Measurements from ENCODE around the gene RAB28. TPM values are rescaled to one million over a fixed set of nuclear protein-coding genes. Genes with fewer than 3 reads are reported as not detected.

Gene RAB28
- total RNA-seq, 1 donor from 2014 or later, result 20.8 TPM

GRCh38 chr4:13515268-13515667 lies 31.1 kb upstream of the RAB28 start:
- ATAC-seq (no peak), DNase-seq (no peak)
- intact Hi-C loops (cut with micrococcal nuclease), result no loop called here

DNA sequence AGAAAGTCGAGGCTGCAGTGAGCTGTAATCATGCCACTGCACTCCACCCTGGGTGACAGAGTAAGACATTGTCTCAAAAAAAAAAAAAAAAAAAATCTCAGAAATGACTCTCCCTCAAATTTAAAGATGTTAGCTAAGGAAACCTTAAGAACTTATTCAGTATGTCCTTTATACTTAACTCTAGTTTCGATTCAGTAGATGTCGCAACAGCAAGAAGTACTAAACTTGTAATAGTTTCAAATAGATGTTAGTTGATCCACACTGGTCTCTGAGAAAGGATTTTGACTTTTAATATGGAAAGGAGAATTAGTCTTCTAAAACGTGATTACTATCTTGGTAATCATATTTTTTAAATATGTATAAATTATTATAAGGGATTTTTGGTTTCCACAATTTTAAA lies 30.6 kb upstream of the RAB28 start:
- intact Hi-C loops (cut with micrococcal nuclease), result no loop called here
- ATAC-seq, result no peak
- DNase-seq, result no peak

DNA sequence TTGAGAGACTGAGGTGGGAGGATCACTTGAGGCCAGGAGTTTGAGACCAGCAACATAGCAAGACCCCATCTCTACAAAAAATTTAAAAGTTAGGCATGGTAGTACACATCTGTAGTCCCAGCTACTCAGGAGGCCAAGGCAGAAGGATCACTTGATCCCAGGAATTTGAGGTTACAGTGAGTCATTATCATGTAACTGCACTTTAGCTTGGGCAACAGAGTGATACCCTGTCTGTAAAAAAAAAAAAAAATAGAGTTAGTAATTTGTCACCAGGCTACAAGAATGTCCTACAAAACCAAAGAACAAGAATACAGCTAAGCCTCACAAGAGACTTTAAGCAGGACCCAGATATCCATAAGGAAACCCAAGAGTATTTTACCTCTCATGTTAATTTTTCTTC lies 27.0 kb upstream of the RAB28 start:
- DNase-seq (no peak), ATAC-seq (no peak)
- intact Hi-C loops (cut with micrococcal nuclease), result no loop called here

DNA sequence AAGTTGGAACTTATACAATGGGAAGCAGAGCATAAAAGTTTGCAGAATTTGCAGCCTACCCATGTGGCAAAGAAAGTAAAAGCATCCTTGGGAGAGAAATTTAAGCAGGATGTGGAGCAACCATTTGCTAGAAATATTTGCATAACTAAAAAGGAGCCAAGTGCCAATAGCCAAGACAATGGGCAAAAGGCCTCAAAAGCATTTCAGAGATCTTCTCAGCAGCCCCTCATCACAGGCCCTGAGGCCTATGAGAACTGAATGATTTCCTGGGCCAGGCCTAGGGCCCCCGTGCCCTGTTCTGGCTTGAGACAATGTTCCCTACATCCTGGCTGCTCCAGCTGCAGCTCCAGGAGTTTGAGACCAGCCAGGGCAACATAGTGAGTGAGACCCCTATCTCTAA lies 25.3 kb upstream of the RAB28 start:
- intact Hi-C loops (cut with micrococcal nuclease), result no loop called here
- ATAC-seq, result no peak
- no peak for DNase-seq

DNA sequence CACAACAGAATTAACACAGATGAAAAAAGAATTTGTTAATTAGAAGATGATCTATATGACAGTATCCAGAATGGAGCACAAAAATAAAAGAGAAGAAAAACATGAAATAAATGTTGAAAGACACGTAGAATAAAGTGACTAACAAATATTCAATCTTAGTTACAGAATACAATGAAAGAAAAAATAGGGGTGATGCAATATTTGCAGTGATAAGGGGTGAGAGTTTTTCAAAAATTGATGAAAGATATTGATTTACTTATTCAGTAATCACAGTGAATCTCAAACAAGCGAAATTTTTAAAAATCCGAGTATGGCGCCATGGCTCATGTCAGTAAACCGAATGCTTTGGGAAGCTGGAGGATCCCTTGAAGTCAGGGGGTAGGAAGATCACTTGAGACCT lies 20.2 kb upstream of the RAB28 start:
- no peak for DNase-seq
- ATAC-seq, result no peak
- intact Hi-C loops (cut with micrococcal nuclease), result no loop called here

GRCh38 chr4:13498469-13498868 lies 14.3 kb upstream of the RAB28 start:
- DNase-seq, result no peak
- intact Hi-C loops (cut with micrococcal nuclease), result no loop called here
- no peak for ATAC-seq

DNA sequence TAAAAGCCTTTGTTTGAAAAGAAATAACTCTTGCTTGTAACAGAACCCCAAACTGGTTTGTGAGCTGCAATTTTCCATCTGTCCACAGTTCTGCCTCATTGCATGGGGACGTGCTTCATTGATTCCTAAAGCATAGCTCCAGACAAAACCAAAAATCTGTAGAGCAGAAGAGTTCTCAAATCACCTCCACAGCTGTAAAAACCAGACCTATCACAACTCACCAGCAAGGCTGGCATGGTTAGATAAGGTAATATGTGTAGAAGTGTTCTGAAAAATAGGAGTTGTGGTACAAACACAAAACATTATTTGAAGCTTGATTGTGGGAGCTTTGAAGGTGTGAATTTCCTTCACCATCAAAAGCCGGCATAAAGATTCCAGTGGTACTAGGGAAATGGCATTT lies 12.5 kb upstream of the RAB28 start:
- ATAC-seq (no peak), DNase-seq (no peak)
- intact Hi-C loops (cut with micrococcal nuclease), result no loop called here

DNA sequence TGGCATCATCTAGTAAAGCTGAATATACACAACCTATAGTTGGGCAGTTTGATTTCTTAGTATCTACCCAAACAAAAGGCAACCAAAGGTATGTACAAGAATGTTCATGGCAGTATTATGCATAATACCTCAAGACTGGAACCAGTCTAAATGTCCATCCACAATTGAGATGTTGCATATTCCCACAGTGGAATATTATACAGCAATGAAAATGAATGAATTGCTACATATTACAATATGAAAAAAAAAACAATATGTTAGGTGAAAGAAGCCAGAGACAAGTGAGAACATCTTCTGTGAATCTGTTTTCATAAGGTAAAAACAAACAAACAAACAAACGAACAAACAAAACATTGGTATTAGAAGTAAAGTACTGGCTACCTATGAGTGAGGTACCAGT lies 11.6 kb upstream of the RAB28 start:
- intact Hi-C loops (cut with micrococcal nuclease), result no loop called here
- no peak for ATAC-seq
- no peak for DNase-seq

DNA sequence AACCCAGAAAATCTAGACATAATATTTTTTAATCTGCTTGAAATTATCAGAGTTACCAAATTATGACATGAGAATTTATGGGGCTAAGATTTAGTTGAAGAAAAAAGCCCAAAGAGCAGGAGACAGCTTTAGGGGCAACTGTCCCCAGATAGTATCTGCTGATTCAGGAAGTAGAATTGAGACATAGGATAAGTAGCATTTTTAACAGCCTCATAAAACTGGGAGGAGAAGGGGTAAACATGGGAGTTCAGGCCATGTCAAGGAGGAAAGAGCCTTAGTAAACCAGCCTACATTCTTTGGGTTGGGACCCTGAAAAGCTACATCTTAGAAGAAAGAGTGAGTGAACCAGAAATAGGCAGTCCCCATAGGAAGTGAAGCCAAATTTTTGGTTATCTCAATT lies 9.7 kb upstream of the RAB28 start:
- no peak for ATAC-seq
- DNase-seq, result no peak
- intact Hi-C loops (cut with micrococcal nuclease), result no loop called here

DNA sequence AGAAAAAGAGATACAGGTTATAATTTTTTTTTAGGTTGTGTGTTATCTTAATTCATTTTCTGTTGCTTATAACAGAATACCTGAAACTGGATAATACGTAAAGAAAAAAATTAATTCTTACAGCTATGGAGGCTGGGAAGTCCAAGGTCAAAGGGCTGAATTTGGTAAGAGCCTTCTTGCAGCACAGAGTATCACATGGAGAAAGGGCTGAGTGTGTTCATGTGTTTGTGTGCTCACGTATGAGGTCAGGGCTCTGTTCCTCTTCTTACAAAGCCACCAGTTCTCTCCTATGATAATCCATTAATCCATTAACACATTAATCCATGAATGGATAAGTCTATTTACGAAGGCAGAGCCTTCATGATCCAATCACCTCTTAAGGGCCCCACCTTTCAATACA lies 8.6 kb upstream of the RAB28 start:
- intact Hi-C loops (cut with micrococcal nuclease), result no loop called here
- no peak for DNase-seq
- ATAC-seq, result no peak

DNA sequence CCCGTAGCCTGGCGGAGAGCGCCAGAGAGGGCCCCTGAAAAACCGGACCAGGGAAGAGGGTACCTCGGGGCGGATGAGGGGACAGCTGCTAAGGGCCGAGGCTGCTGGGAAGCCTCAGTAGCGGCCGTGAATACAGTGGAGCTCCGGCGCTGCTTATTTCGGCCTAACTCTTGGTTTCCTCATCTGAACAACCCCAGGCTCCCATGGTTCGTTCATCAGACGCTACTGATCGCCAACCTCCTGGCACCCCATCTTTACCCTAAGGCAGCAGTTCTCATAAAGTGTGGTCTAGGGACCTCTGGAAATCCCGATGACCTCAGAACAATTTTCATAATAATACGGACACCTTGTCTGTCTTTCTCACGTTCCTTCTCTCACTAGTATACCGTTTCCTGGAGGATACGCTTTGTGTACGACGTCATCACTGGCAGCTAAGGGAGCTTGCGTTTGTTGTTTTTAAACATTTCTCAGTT lies 645 bp upstream of the RAB28 start:
- DNase-seq (no peak), ATAC-seq (no peak)
- intact Hi-C loops (cut with micrococcal nuclease), result no loop called here

DNA sequence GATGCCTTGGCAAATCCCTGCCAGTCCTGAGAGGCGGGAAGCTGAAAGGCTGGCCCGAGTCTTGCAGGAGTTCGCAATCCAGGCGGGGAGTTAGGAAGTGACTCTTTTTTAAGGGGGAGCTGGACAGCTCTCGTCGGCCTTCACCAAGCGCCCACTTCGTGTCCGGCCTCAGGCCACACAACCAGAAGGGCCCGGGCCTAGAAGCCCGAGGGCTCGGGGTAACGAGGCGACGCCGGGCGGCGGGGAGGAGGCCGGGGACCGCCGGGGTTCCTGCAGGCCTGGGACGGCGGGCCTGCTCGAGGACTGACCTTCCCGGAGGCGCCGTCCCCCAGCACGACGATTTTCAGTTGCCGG lies 395 bp downstream of the RAB28 start:
- intact Hi-C loops (cut with micrococcal nuclease), result no loop called here
- ATAC-seq (peak; percentile 62), DNase-seq (no peak)

GRCh38 chr4:13483136-13483767 lies 888 bp downstream of the RAB28 start:
- intact Hi-C loops (cut with micrococcal nuclease), result no loop called here
- no peak for ATAC-seq
- no peak for DNase-seq

GRCh38 chr4:13481569-13481968 lies 2.6 kb downstream of the RAB28 start:
- ATAC-seq (no peak), DNase-seq (no peak)
- intact Hi-C loops (cut with micrococcal nuclease), result no loop called here

DNA sequence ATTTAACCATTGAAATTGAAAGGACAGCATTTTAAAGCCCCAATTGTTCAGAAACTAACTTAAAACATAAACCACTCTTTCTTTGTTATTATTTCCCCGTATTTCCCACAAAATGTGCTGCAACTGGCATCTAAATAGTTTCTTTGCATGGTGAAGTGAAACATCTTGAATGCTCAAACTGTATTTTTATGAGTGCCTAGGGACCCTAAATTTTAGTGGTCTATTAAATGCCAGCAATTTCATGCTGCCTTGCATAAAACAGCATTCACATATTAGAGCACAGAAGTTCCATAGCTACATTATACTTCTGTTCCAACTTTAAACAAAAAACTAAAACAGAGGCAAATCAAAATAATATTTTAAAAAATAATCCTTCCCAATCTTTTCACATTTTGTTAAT lies 5.4 kb downstream of the RAB28 start:
- DNase-seq, result no peak
- intact Hi-C loops (cut with micrococcal nuclease), result no loop called here
- ATAC-seq, result no peak

DNA sequence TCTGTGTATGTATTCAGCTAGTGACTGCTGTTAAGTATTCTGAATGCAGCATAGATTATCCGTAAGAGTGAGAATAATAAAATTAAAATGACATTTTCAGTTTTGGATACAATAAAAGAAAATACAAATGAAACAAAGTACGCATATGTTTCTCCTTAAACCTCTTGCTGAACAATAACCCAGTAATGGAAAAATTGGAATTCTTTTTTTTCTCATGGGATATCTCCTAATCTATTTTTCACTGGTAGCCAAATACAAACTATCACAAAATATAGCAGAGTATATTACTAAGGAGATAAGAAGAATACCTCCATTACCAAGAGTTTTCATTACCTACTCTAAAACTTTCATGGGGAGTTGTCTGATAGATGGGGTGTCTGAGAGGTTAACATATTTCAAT lies 6.0 kb downstream of the RAB28 start:
- intact Hi-C loops (cut with micrococcal nuclease), result no loop called here
- DNase-seq, result no peak
- no peak for ATAC-seq

- intact Hi-C loops (cut with micrococcal nuclease), result no loop called here
- no peak for DNase-seq
- peak; percentile 36 for ATAC-seq
Measured at GRCh38 chr4:13476915-13477314, 7.2 kb downstream of the RAB28 start.

DNA sequence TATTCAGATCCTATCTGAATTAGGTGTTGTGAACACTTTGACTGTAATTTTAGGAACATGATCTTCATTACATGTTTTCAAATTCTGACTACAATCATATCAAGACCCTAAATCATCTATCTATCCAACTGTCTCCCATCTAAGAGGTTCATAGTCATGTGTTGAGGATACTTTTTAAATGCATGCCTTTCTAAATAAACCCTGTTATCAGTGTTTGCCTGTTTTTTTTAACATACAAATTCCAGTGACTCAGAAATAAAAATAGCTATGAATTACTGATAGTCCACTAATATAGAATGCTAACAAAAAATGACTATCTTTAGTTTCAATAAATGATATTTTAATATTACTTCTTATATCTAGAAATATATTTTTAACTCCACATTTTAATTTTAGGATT lies 8.0 kb downstream of the RAB28 start:
- intact Hi-C loops (cut with micrococcal nuclease), result no loop called here
- DNase-seq (no peak), ATAC-seq (peak; percentile 65)

GRCh38 chr4:13471400-13471799 lies 12.7 kb downstream of the RAB28 start:
- intact Hi-C loops (cut with micrococcal nuclease), result no loop called here
- no peak for DNase-seq
- ATAC-seq, result peak; percentile 85

GRCh38 chr4:13470379-13470778 lies 13.8 kb downstream of the RAB28 start:
- DNase-seq, result no peak
- ATAC-seq, result peak; percentile 49
- intact Hi-C loops (cut with micrococcal nuclease), result no loop called here

GRCh38 chr4:13464973-13465372 lies 19.2 kb downstream of the RAB28 start:
- intact Hi-C loops (cut with micrococcal nuclease), result no loop called here
- ATAC-seq, result no peak
- DNase-seq, result no peak

GRCh38 chr4:13464543-13464942 lies 19.6 kb downstream of the RAB28 start:
- ATAC-seq (no peak), DNase-seq (no peak)
- intact Hi-C loops (cut with micrococcal nuclease), result no loop called here

All from left ventricle myocardium superior (tissue), 1 donor.